K562 (cell line): ENCODE data around the gene EFCAB13. TPM values are rescaled to one million over a fixed set of nuclear protein-coding genes. Genes with fewer than 3 reads are reported as not detected.

ENCODE experiments used
- ATF3 ChIP-seq, 2 experiments: fragments of 450-650 bp in 1 of 2; sonication (generic) in 1 of 2; formaldehyde crosslinking in 1 of 2; IDR thresholded peaks in 1 of 2; conservative IDR thresholded peaks in 1 of 2; 2 replicates each; pipeline versions ENCODE4 v1.6.1 to v1.8.1; 2016 to 2023; ENCODE audit warnings: mild to moderate bottlenecking in 2 of 2, moderate library complexity in 2 of 2, inconsistent platforms in 1 of 2, missing genetic modification reagents in 1 of 2
- BCOR ChIP-seq: fragments of 450-650 bp; IDR thresholded peaks from 2 replicates; pipeline ENCODE4 v1.6.1; 2016
- CBFA2T3 ChIP-seq: fragments of 450-650 bp; IDR thresholded peaks from 2 replicates; pipeline ENCODE4 v1.6.1; 2017
- CCNT2 ChIP-seq: IDR thresholded peaks from 2 replicates; pipeline ENCODE4 v1.6.1; 2011; ENCODE audit warnings: borderline replicate concordance, low read depth, mild to moderate bottlenecking, moderate library complexity, mixed read lengths, low read length; ENCODE audit not compliant: insufficient read length; ENCODE audit errors: extremely low read depth
- ERF ChIP-seq: fragments of 450-650 bp; formaldehyde crosslinking; IDR thresholded peaks from 2 replicates; pipeline ENCODE4 v1.4.0; 2020; ENCODE audit warnings: mild to moderate bottlenecking, mixed read lengths
- ETV5 ChIP-seq: sonication (generic); formaldehyde crosslinking; IDR thresholded peaks from 2 replicates; pipeline ENCODE4 v1.4.0; 2020; ENCODE audit warnings: low read depth, mild to moderate bottlenecking, missing genetic modification reagents
- HNRNPH1 ChIP-seq: fragments of 200-400 bp; formaldehyde crosslinking; optimal IDR thresholded peaks from 2 replicates; pipeline ENCODE3; 2017; ENCODE audit warnings: low read depth, mild to moderate bottlenecking, low read length, moderate library complexity
- MEIS2 ChIP-seq: fragments of 450-650 bp; IDR thresholded peaks from 2 replicates; pipeline ENCODE4 v1.6.1; 2014; ENCODE audit warnings: mild to moderate bottlenecking; ENCODE audit not compliant: partially characterized antibody
- NBN ChIP-seq: fragments of 450-650 bp; IDR thresholded peaks from 2 replicates; pipeline ENCODE4 v1.6.1; 2016; ENCODE audit warnings: low read depth, mild to moderate bottlenecking
- NKRF ChIP-seq: fragments of 450-650 bp; IDR thresholded peaks from 2 replicates; pipeline ENCODE4 v1.6.1; 2016; ENCODE audit warnings: borderline replicate concordance
- RBM15 ChIP-seq: fragments of 200-400 bp; formaldehyde crosslinking; IDR thresholded peaks from 2 replicates; pipeline ENCODE4 v1.6.1; 2018; ENCODE audit warnings: mild to moderate bottlenecking, low read length, moderate library complexity; ENCODE audit not compliant: insufficient read depth
- SIN3A ChIP-seq, 2 experiments: fragments of 150-350 bp in 1 of 2; IDR thresholded peaks; 2 replicates each; pipeline ENCODE4 v1.6.1; 2011 to 2016; ENCODE audit warnings: borderline replicate concordance in 2 of 2, low read depth in 2 of 2, low read length in 2 of 2, mild to moderate bottlenecking in 2 of 2, moderate library complexity in 2 of 2; ENCODE audit not compliant: control insufficient read depth in 1 of 2
- SMARCA4 ChIP-seq: fragments of 450-650 bp; IDR thresholded peaks from 2 replicates; pipeline ENCODE4 v1.6.1; 2016
- SUPT5H ChIP-seq: fragments of 450-650 bp; IDR thresholded peaks from 2 replicates; pipeline ENCODE4 v1.6.1; 2016
- TCF3 ChIP-seq: sonication (generic); formaldehyde crosslinking; IDR thresholded peaks from 2 replicates; pipeline ENCODE4 v1.4.0; 2020; ENCODE audit warnings: mild to moderate bottlenecking, missing genetic modification reagents
- TRIM25 ChIP-seq: fragments of 450-650 bp; IDR thresholded peaks from 2 replicates; pipeline ENCODE4 v1.7.0; 2016; ENCODE audit warnings: borderline replicate concordance
- WHSC1 ChIP-seq: IDR thresholded peaks from one replicate; pipeline ENCODE4 v1.6.1; 2012; ENCODE audit warnings: low read length, control low read depth, inconsistent platforms
- ZBTB2 ChIP-seq: fragments of 450-650 bp; IDR thresholded peaks from 2 replicates; pipeline ENCODE4 v1.6.1; 2016; ENCODE audit warnings: antibody characterized with exemption
- ZNF140 ChIP-seq: fragments of 250-450 bp; sonication (Bioruptor Pico); IDR thresholded peaks from 2 replicates; pipeline ENCODE4 v1.8.0; 2021; ENCODE audit warnings: moderate library complexity, mild to moderate bottlenecking, inconsistent platforms
- polyA plus RNA-seq, 8 experiments: library from polyadenylated mRNA; depleted of rRNA in 4 of 8; stranded (reverse) in 5 of 8; unstranded in 3 of 8; fragments of >200 nt; fragmentation: Nextera tagmentation in 2 of 8; fragmentation: Illumina TruSeq in 1 of 8; extraction: Ambion mirVana in 2 of 8; extraction: Trizol in 1 of 8; gene quantifications; 2 replicates each; pipeline versions ENCODE4 v1.2.1 to v1.2.3, GENCODE V29; 2011 to 2014; ENCODE audit warnings: inconsistent platforms in 1 of 8, missing spikeins in 1 of 8
- total RNA-seq, 7 experiments: library from RNA; depleted of rRNA in 6 of 7; stranded (reverse); fragments of >200 nt in 6 of 7; fragmentation: Illumina TruSeq in 2 of 7; extraction: Trizol in 2 of 7; gene quantifications; 2 replicates each; pipeline versions ENCODE4 v1.2.1 to v1.2.3, GENCODE V29; 2011 to 2021; ENCODE audit warnings: low replicate concordance in 1 of 7

Gene EFCAB13
- total and polyA plus RNA-seq, 9 of the 15 experiments (the other 6 are each of a cell fraction or from before 2014, with no cell fraction given), result 0.32 to 1.3 (median 0.95) TPM

GRCh38 chr17:47323382-47324223 lies at the start of gene EFCAB13 (continued):
- peak; percentile 71; the same call in 1 of the 2 replicates for TF ChIP-seq BCOR
- TF ChIP-seq TRIM25, result 0 out of 2 replicates have a peak, but pooled peaks have one; percentile 52
- TF ChIP-seq RBM15, result no peak
- TF ChIP-seq WHSC1, result no peak
- TF ChIP-seq ERF (CRISPR knock-in tag), result peak; percentile 15; the same call in 1 of the 2 replicates
- TF ChIP-seq NBN, result peak; percentile 64; the same call in 1 of the 2 replicates
- no peak for TF ChIP-seq ZNF140 (CRISPR knock-in tag)
- TF ChIP-seq SUPT5H, result peak; percentile 85
- TF ChIP-seq NKRF, result peak; percentile 93; the same call in 1 of the 2 replicates
- no peak for TF ChIP-seq MEIS2
- TF ChIP-seq SIN3A (IDR thresholded peaks at IDR 0.05; ENCODE audit: borderline replicate concordance in 2 of 2, control insufficient read depth in 1 of 2, low read depth in 2 of 2, low read length in 2 of 2), result peak; percentile 18 to 51; a peak in 1 of 4 replicates
- peak; percentile 87 for TF ChIP-seq CCNT2
- peak; percentile 41; the same call in 1 of the 2 replicates for TF ChIP-seq TCF3 (CRISPR knock-in tag)
- TF ChIP-seq ZBTB2, result 0 out of 2 replicates have a peak, but pooled peaks have one; percentile 61
- TF ChIP-seq SMARCA4, result peak; percentile 49
- TF ChIP-seq HNRNPH1, result no peak
- TF ChIP-seq ATF3 (IDR thresholded peaks at IDR 0.05), result no peak
- 0 out of 2 replicates have a peak, but pooled peaks have one; percentile 39 for TF ChIP-seq ATF3 (CRISPR knock-in tag; conservative IDR thresholded peaks at IDR 0.05)
- TF ChIP-seq CBFA2T3, result no peak
- TF ChIP-seq ETV5 (CRISPR knock-in tag), result peak; percentile 51
